Inflammatory macrophage treated with lipopolysaccharide for 4 hours (primary cell): Measurements from ENCODE around the gene MTRFR.
A peak's percentile ranks its signal among the peaks of the same experiment; 100 is the strongest.

Source experiments
- DNase-seq: peaks from one replicate; pipeline ENCODE4 v3.0.0-alpha.2; 2020

Gene MTRFR

GRCh38 chr12:123271001-123271668 lies 37.9 kb downstream of the MTRFR start:
- peak; percentile 71 for DNase-seq

GRCh38 chr12:123273166-123273565 lies 39.9 kb downstream of the MTRFR start:
- no peak for DNase-seq

DNA sequence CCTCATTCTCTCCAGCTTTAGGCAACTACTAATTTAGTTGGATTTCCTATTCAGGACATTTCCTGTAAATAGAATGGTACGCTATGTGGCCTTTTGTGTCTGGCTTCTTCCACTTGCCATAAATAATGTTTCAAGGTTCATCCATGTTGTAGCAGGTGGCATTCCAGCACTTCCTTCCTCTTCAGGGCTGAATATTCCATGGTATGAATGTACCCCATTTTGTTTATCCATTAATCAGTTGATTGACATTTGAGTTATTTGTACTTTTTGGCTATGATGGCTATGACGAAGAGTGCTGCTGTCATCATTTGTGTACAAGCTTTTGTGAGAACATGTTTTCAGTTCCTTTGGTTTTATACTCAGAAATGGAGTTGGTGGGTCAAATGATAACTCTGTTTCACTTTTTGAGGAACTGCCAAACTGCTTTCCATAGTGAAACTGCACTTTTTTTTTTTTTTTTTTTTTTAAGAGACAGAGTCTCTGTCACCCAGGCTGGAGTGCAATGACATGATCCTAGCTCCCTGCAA lies 44.9 kb downstream of the MTRFR start:
- DNase-seq, result peak; percentile 94

DNA sequence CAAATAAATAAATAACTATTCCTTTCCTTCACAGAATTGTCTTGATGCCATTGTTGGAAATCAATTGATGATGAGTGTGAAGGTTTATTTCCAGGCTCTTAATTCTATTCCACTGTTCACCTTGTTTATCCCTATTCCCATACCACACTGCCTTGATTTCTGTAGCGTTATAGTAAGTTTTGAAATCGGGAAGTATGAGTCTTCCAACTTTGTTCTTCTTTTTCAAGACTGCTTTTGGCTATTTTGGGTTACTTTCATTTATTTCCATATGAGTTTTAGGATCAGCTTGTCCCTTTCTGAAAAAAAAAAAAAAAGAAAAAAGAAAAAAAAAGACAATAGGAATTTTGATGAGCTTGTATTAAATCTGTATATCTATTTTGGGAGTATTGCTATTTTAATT lies 47.7 kb downstream of the MTRFR start:
- DNase-seq, result peak; percentile 45

DNA sequence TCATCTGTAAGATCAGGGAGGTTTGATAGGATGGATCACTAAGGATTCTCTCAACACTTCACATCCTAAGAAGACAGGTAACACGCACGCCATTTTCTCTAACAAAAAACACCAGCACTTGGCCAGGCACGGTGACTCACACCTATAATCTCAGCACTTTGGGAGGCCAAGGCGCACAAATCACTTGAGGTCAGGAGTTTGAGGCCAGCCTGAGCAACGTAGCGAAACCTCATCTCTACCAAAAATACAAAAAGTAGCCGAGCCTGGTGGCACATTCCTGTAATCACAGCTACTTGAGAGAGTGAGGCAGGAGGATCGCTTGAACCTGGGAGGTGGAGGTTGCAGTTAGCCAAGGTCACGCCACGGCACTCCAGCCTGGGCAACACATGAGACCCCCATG lies 48.9 kb downstream of the MTRFR start:
- DNase-seq, result no peak

GRCh38 chr12:123283461-123283860 lies 50.2 kb downstream of the MTRFR start:
- DNase-seq, result peak; percentile 39

DNA sequence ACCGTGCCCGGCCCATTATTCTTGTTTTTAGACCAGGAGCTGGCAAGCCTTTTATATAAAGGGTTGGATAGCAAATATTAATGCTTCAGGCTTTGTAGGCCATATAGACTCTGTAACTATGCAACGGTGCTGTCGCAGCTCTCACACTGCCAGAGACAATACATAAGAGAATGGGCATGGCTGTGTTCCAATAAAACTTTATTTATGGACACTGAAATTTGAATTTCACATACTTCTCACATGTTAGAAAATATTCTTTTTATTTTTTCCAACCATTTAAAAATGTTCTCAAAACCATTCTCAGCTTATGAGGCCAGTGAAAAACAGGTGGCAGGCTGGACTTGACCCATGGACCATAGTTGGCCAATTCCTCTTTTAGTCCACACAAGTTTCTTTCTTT lies 51.4 kb downstream of the MTRFR start:
- DNase-seq, result no peak

DNA sequence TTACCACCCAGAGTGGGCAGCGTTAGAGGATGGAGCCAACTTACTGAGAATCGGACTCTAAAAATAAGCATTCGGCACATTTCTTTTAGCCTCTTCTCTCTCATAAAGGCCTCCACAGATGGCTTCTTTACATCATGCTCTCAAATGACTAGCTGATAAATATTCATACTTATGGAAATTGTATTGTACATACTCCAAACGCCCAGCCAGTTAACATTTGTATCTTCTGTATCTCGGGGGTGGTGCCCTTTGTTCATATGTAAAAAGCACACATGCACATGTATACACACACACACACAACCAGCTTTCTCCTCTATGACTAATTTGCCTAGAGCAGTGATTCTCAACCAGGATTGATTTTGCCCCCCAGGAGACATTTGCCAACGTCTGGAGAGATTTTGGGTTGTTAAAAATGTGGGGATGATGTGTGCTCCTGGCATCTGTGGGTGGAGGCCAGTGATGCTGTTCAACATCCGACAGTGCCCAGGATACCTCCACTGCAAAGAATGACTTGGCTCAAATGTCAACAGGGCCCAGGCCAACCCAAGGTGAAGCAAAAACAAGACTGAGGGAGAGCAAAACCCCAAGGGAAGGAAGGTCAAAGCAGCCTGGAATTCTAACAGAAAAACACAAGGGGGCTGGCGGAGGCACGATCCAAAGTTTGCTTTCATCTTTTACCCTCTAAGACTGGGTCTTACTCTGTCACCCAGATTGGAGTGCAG lies 53.6 kb downstream of the MTRFR start:
- no peak for DNase-seq

- no peak for DNase-seq
Observed at GRCh38 chr12:123288751-123289346, 55.6 kb downstream of the MTRFR start.

- no peak for DNase-seq
Observed at GRCh38 chr12:123289911-123290310, 56.7 kb downstream of the MTRFR start.

- DNase-seq, result no peak
Observed at GRCh38 chr12:123293178-123293760, 60.0 kb downstream of the MTRFR start.

DNA sequence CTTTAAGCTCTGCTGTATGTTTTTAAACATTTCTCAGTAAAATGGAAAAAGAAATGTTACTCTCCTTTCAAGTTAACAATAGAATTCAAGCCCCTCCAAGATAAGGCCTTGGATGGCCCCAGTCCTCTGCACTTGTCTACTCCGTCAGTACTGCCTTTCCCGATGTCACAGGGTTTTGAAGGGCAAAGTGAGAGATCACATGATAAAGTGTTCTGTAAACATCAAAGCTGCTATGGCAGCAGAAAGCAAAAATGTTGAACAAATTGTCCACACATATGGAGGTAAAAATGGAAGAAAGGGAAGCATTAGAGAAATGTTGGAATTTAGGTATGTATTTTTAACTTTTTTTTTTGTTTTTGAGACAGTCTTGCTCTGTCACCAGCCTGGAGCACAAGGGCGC lies 71.9 kb downstream of the MTRFR start:
- no peak for DNase-seq

DNA sequence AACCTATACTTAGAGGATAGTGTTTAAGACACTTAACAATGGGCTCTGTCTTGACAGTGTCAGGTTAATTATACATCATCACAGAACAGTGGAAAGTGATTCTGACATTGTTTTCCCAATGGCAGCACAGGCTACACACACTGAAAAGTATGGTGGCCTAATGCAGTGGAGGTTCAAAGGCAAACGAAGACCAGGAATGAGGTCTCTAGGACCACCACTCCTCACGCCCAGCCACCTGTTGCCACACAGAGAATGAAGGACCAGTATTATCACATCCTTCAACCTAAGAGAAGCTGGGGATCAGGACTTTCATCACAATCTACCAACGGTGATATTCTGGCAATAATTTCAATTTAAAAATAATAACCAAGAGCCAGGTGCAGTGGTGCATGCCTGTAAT lies 73.0 kb downstream of the MTRFR start:
- DNase-seq, result no peak
